Cardiac muscle cell (in vitro differentiated cells and primary cell): ENCODE measurements around the gene SDR9C7. TPM values are rescaled to one million over a fixed set of nuclear protein-coding genes. Genes with fewer than 3 reads are reported as not detected.
"Not testable (repeated sequence)": the region's sequence is repeated elsewhere in the genome, so short reads cannot be mapped to it uniquely, and the experiment has no call there.

Experiments
- DNase-seq, 2 donors: peaks; one replicate each; pipeline versions ENCODE4 v3.0.0 to v3.0.0-alpha.2; 2010 to 2017; ENCODE audit warnings: low read depth in 1 of 2, low spot score in 1 of 2
- H3K27ac ChIP-seq: fragments of 200-600 bp; sonication (generic); 2 replicates; pipeline ENCODE4 v1.5.1; 2016
- H3K27me3 ChIP-seq: fragments of 200-600 bp; sonication (generic); 2 replicates; pipeline ENCODE4 v1.6.0; 2016; ENCODE audit warnings: control low read depth
- H3K36me3 ChIP-seq: fragments of 200-600 bp; sonication (generic); 2 replicates; pipeline ENCODE4 v1.5.1; 2016; ENCODE audit warnings: control low read depth
- H3K4me1 ChIP-seq: fragments of 200-600 bp; sonication (generic); 2 replicates; pipeline ENCODE4 v1.8.1; 2017; ENCODE audit warnings: low read depth, mild to moderate bottlenecking, mixed run types
- H3K4me3 ChIP-seq: fragments of 200-600 bp; sonication (generic); 2 replicates; pipeline ENCODE4 v1.5.1; 2016; ENCODE audit warnings: mild to moderate bottlenecking
- H3K9me3 ChIP-seq: fragments of 200-600 bp; sonication (generic); 2 replicates; pipeline ENCODE4 v1.5.1; 2017; ENCODE audit warnings: low read depth, mild to moderate bottlenecking, control low read depth
- CTCF ChIP-seq: IDR thresholded peaks from 2 replicates; pipeline ENCODE4 v1.5.1; 2012; ENCODE audit warnings: low read depth, mild to moderate bottlenecking, low read length
- polyA plus RNA-seq: library from polyadenylated mRNA; unstranded; fragments of >200 nt; fragmentation: Nextera tagmentation; extraction: Ambion mirVana; gene quantifications from 2 replicates; pipeline ENCODE4 v1.2.1, GENCODE V29; 2016
- total RNA-seq: library from RNA; depleted of rRNA; stranded (reverse); fragments of >200 nt; gene quantifications from 2 replicates; pipeline ENCODE4 v1.2.3, GENCODE V29; 2016

Gene SDR9C7
- total and polyA plus RNA-seq, 2 experiments from 2014 or later, result 0.07 to 1.3 TPM

- DNase-seq, result no peak
- Histone ChIP-seq H3K27me3 (no peaks in the 10 kb centered on the region), H3K36me3 (no peaks in the 10 kb centered on the region), H3K9me3 (peaks cover 2% of the 10 kb centered on the region), H3K4me1 (no peaks in the 10 kb centered on the region), H3K27ac (no peak overlapping the region), H3K4me3 (no peak overlapping the region)
- TF ChIP-seq CTCF, result no peak
Measured at GRCh38 chr12:56921346-56921745, 12.9 kb downstream of the SDR9C7 start.

GRCh38 chr12:56918139-56918538 is 16.1 kb downstream of the SDR9C7 start:
- not testable (repeated sequence) for H3K4me3 ChIP-seq, H3K27ac ChIP-seq, H3K27me3 ChIP-seq, H3K9me3 ChIP-seq, H3K36me3 ChIP-seq, H3K4me1 ChIP-seq, DNase-seq

- no peak overlapping the region for H3K4me3 ChIP-seq
- H3K27ac ChIP-seq, result no peak overlapping the region
- TF ChIP-seq CTCF, result no peak
- no peaks in the 10 kb centered on the region for H3K27me3 ChIP-seq
- DNase-seq, result no peak
- H3K4me1 ChIP-seq, result no peaks in the 10 kb centered on the region
- no peaks in the 10 kb centered on the region for H3K36me3 ChIP-seq
- H3K9me3 ChIP-seq, result peaks cover 2% of the 10 kb centered on the region
Measured at GRCh38 chr12:56916996-56917333, 17.2 kb downstream of the SDR9C7 start.

GRCh38 chr12:56916296-56916995 is 17.8 kb downstream of the SDR9C7 start:
- no peak for TF ChIP-seq CTCF
- peaks cover 2% of the 10 kb centered on the region for H3K9me3 ChIP-seq
- no peaks in the 10 kb centered on the region for H3K4me1 ChIP-seq
- no peak for DNase-seq
- no peak overlapping the region for H3K4me3 ChIP-seq
- no peak overlapping the region for H3K27ac ChIP-seq
- H3K36me3 ChIP-seq, result no peaks in the 10 kb centered on the region
- no peaks in the 10 kb centered on the region for H3K27me3 ChIP-seq

- H3K27me3 ChIP-seq, result no peaks in the 10 kb centered on the region
- no peaks in the 10 kb centered on the region for H3K36me3 ChIP-seq
- no peak for DNase-seq
- H3K4me1 ChIP-seq, result no peaks in the 10 kb centered on the region
- H3K9me3 ChIP-seq, result no peaks in the 10 kb centered on the region
- no peak for TF ChIP-seq CTCF
- no peak overlapping the region for H3K27ac ChIP-seq
- H3K4me3 ChIP-seq, result no peak overlapping the region
Measured at GRCh38 chr12:56914724-56915123, 19.5 kb downstream of the SDR9C7 start.

- H3K27ac ChIP-seq, result no peak overlapping the region
- no peak for DNase-seq
- no peak overlapping the region for H3K4me3 ChIP-seq
- TF ChIP-seq CTCF, result no peak
- no peaks in the 10 kb centered on the region for H3K27me3 ChIP-seq
- H3K9me3 ChIP-seq, result no peaks in the 10 kb centered on the region
- H3K36me3 ChIP-seq, result no peaks in the 10 kb centered on the region
- no peaks in the 10 kb centered on the region for H3K4me1 ChIP-seq
Measured at GRCh38 chr12:56914256-56914655, 20.0 kb downstream of the SDR9C7 start.

DNA sequence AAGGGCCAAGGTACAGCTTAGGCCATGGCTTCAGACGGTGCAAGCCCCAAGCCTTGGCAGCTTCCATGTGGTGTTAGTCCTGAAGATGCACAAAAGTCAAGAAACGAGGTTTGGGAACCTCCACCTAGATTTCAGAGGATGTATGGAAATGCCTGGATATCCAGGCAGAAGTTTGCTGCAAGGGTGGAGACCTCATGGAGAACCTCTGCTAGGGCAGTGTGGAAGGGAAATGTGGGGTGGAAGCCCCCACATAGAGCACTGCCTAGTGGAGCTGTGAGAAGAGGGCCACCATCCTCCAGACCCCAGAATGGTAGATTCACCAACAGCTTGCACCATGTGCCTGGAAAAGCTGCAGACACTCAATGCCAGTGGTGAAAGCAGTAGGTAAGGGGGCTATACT is 24.8 kb downstream of the SDR9C7 start:
- not testable (repeated sequence) for H3K27ac ChIP-seq, H3K4me1 ChIP-seq, H3K4me3 ChIP-seq, H3K36me3 ChIP-seq, H3K9me3 ChIP-seq, H3K27me3 ChIP-seq, DNase-seq
